Activated CD8-positive, alpha-beta T cell treated with anti-CD3 and anti-CD28 coated beads, Interleukin-2, amount 10 ng/mL, durations not matched to agents 7 days and 5 days (primary cell): Measurements from ENCODE around the gene COL15A1. TPM values are rescaled to one million over a fixed set of nuclear protein-coding genes. Genes with fewer than 3 reads are reported as not detected.

Experiments used
- ATAC-seq: fragments of 150-1000 bp; cut with Tn5 transposase; one replicate; pipeline ENCODE4 v1.10.0; 2021; ENCODE audit warnings: moderate library complexity
- CTCF ChIA-PET: fragments of 350-600 bp; sonication (Branson Sonifier 250); formaldehyde crosslinking; loops from one replicate; lab custom pipeline; 2021; ENCODE audit warnings: antibody characterized with exemption; lab: Charles Lee
- POLR2A ChIA-PET: fragments of 350-600 bp; sonication (Branson Sonifier 250); formaldehyde crosslinking; loops from one replicate; lab custom pipeline; 2021; ENCODE audit warnings: antibody characterized with exemption; lab: Charles Lee
- DNase-seq: peaks from one replicate; pipeline ENCODE4 v3.0.0-alpha.2; 2020
- H3K27ac Mint-ChIP-seq: one replicate; pipeline ENCODE4 v1.8.0; 2021; ENCODE audit warnings: mild to moderate bottlenecking, mixed read lengths
- H3K27me3 Mint-ChIP-seq: one replicate; pipeline ENCODE4 v1.8.0; 2021; ENCODE audit warnings: low read depth, mixed read lengths
- H3K36me3 Mint-ChIP-seq: one replicate; pipeline ENCODE4 v1.8.0; 2021; ENCODE audit warnings: low read depth, mixed read lengths
- H3K4me1 Mint-ChIP-seq: one replicate; pipeline ENCODE4 v1.8.0; 2021; ENCODE audit warnings: low read depth, mixed read lengths
- H3K4me3 Mint-ChIP-seq: one replicate; pipeline ENCODE4 v1.8.0; 2021; ENCODE audit warnings: mild to moderate bottlenecking, mixed read lengths
- H3K9me3 Mint-ChIP-seq: one replicate; pipeline ENCODE4 v1.8.0; 2022; ENCODE audit warnings: mixed read lengths; ENCODE audit not compliant: insufficient read depth
- total RNA-seq, 2 experiments: library from RNA; stranded (reverse); gene quantifications; one replicate each; pipeline ENCODE4 v1.2.3, GENCODE V29; 2021

Gene COL15A1
- total RNA-seq, 2 experiments from 2014 or later = 0.37 to 0.76 TPM

- Mint-ChIP-seq H3K27me3 (no peaks in the 10 kb centered on the region), H3K4me3 (no peak overlapping the region), H3K9me3 (no peaks in the 10 kb centered on the region), H3K27ac (no peak overlapping the region), H3K4me1 (peaks cover 87% of the 10 kb centered on the region), H3K36me3 (peaks cover 63% of the 10 kb centered on the region)
- CTCF ChIA-PET = interaction anchor here (1.0 to 4.3 kb wide), 5 partner anchors 10 to 57 kb away, joined by 3 to 23 read pairs (median 20); partner anchors contain the start of gene TGFBR1
- no peak for DNase-seq
- POLR2A ChIA-PET = interaction anchor here (1.7 kb wide), 1 partner anchor 22 kb away, joined by 7 read pairs; no protein-coding TSS in a partner anchor
- ATAC-seq = no peak
Observed at GRCh38 chr9:99114846-99115500, 171.3 kb downstream of the COL15A1 start.

- no peak overlapping the region for H3K27ac Mint-ChIP-seq
- ATAC-seq (no peak), DNase-seq (no peak)
- H3K9me3 Mint-ChIP-seq = no peaks in the 10 kb centered on the region
- no peaks in the 10 kb centered on the region for H3K27me3 Mint-ChIP-seq
- CTCF ChIA-PET = interaction anchor here (0.8 to 1.0 kb wide), 3 partner anchors 11 to 56 kb away, joined by 3 to 4 read pairs (median 3); no protein-coding TSS in a partner anchor
- POLR2A ChIA-PET = interaction anchor here (0.8 to 1.2 kb wide), 2 partner anchors 13 to 23 kb away, joined by 3 to 5 read pairs; no protein-coding TSS in a partner anchor
- H3K36me3 Mint-ChIP-seq = peaks cover 58% of the 10 kb centered on the region
- no peak overlapping the region for H3K4me3 Mint-ChIP-seq
- peaks cover 88% of the 10 kb centered on the region for H3K4me1 Mint-ChIP-seq
Observed at GRCh38 chr9:99116003-99116411, 172.3 kb downstream of the COL15A1 start.

GRCh38 chr9:99118782-99119466, 175.2 kb downstream of the COL15A1 start:
- H3K27ac Mint-ChIP-seq = peak overlapping the region; percentile 93
- no peaks in the 10 kb centered on the region for H3K27me3 Mint-ChIP-seq
- H3K4me3 Mint-ChIP-seq = peak overlapping the region; percentile 72
- peaks cover 62% of the 10 kb centered on the region for H3K36me3 Mint-ChIP-seq
- ChIA-PET CTCF (interaction anchor here (0.9 to 2.3 kb wide), 11 partner anchors 9 to 117 kb away, joined by 3 to 14 read pairs (median 4); partner anchors contain the start of gene TGFBR1), POLR2A (interaction anchor here (0.7 to 1.1 kb wide), 3 partner anchors 12 to 50 kb away, joined by 3 read pairs; partner anchors contain the start of gene TGFBR1)
- peaks cover 87% of the 10 kb centered on the region for H3K4me1 Mint-ChIP-seq
- H3K9me3 Mint-ChIP-seq = no peaks in the 10 kb centered on the region
- DNase-seq = peak; percentile 80
- peak; percentile 99 for ATAC-seq

- no peak for ATAC-seq
- peaks cover 60% of the 10 kb centered on the region for H3K36me3 Mint-ChIP-seq
- peaks cover 85% of the 10 kb centered on the region for H3K4me1 Mint-ChIP-seq
- no peaks in the 10 kb centered on the region for H3K27me3 Mint-ChIP-seq
- peaks cover 3% of the 10 kb centered on the region for H3K9me3 Mint-ChIP-seq
- ChIA-PET POLR2A (interaction anchor here (1.1 kb wide), 1 partner anchor 51 kb away, joined by 3 read pairs; no protein-coding TSS in a partner anchor), CTCF (interaction anchor here (0.7 to 2.9 kb wide), 12 partner anchors 8 to 145 kb away, joined by 3 to 14 read pairs (median 4); partner anchors contain the start of gene TGFBR1)
- H3K4me3 Mint-ChIP-seq = peak overlapping the region; percentile 72
- DNase-seq = no peak
- H3K27ac Mint-ChIP-seq = peak overlapping the region; percentile 62
Observed at GRCh38 chr9:99119976-99120655, 176.4 kb downstream of the COL15A1 start.

Other genes with a start within 250 kb of the COL15A1 start
- gene GABBR2, start 235.0 kb upstream of the COL15A1 start, total RNA-seq = not detected
- 1 to 10 TPM; 3.8 to 5.8 TPM for gene ANKS6, start 147.4 kb upstream of the COL15A1 start, total RNA-seq
- 1 to 10 TPM; 7.9 to 8.8 TPM for gene GALNT12, start 136.2 kb upstream of the COL15A1 start, total RNA-seq
- gene TGFBR1, start 161.2 kb downstream of the COL15A1 start, total RNA-seq = 10 to 100 TPM; 90.1 to 90.9 TPM